Natural killer cell (primary cell): ENCODE results near the gene PRR19. TPM values are rescaled to one million over a fixed set of nuclear protein-coding genes. Genes with fewer than 3 reads are reported as not detected.

Source experiments
- ATAC-seq, 3 donors: fragments of 150-1000 bp in 2 of 3; fragments of 200-7000 bp in 1 of 3; cut with Tn5 transposase; 1 replicate in 1 of 3; 2 replicates in 2 of 3; pipeline ENCODE4 v1.10.0; 2021; ENCODE audit warnings: mild to moderate bottlenecking in 2 of 3, moderate library complexity in 2 of 3
- DNase-seq, 2 donors: peaks; one replicate each; pipeline versions ENCODE4 v3.0.0 to v3.0.0-alpha.2; 2013 to 2021; ENCODE audit warnings: mixed read lengths in 1 of 2
- H3K27ac ChIP-seq: one replicate; pipeline ENCODE4 v1.5.1; 2013; ENCODE audit warnings: mild to moderate bottlenecking, low read length
- H3K27me3 ChIP-seq: one replicate; pipeline ENCODE4 v1.6.1; 2013; ENCODE audit warnings: low read length; ENCODE audit not compliant: control insufficient read depth, insufficient read depth
- H3K36me3 ChIP-seq: one replicate; pipeline ENCODE4 v1.6.1; 2013; ENCODE audit warnings: low read length; ENCODE audit not compliant: control insufficient read depth, insufficient read depth
- H3K4me1 ChIP-seq: one replicate; pipeline ENCODE4 v1.6.1; 2013; ENCODE audit warnings: low read length; ENCODE audit not compliant: control insufficient read depth, insufficient read depth
- H3K4me3 ChIP-seq: one replicate; pipeline ENCODE4 v1.5.1; 2013; ENCODE audit warnings: low read length
- H3K9me3 ChIP-seq: one replicate; pipeline ENCODE4 v1.6.1; 2013; ENCODE audit warnings: low read length; ENCODE audit not compliant: control insufficient read depth, insufficient read depth
- H3K27ac Mint-ChIP-seq, 2 donors: one replicate each; pipeline ENCODE4 v1.8.0; 2022; ENCODE audit warnings: mild to moderate bottlenecking in 2 of 2, mixed read lengths in 2 of 2, moderate library complexity in 1 of 2
- H3K27me3 Mint-ChIP-seq, 2 donors: one replicate each; pipeline ENCODE4 v1.8.0; 2022; ENCODE audit warnings: low read depth in 2 of 2, mixed read lengths in 2 of 2
- H3K36me3 Mint-ChIP-seq: one replicate; pipeline ENCODE4 v1.8.0; 2022; ENCODE audit warnings: mixed read lengths
- H3K4me1 Mint-ChIP-seq, 2 donors: one replicate each; pipeline ENCODE4 v1.8.0; 2022; ENCODE audit warnings: mixed read lengths in 2 of 2
- H3K4me3 Mint-ChIP-seq: one replicate; pipeline ENCODE4 v1.8.0; 2022; ENCODE audit warnings: mild to moderate bottlenecking, moderate library complexity, mixed read lengths
- H3K9me3 Mint-ChIP-seq, 2 donors: one replicate each; pipeline ENCODE4 v1.8.0; 2022; ENCODE audit warnings: mixed read lengths in 2 of 2
- CTCF ChIP-seq: fragments of 200-600 bp; IDR thresholded peaks from one replicate; pipeline ENCODE4 v1.8.0; 2022; ENCODE audit warnings: antibody characterized with exemption
- WGBS: methylation state at CpG from one replicate; pipeline ENCODE4 v1.1.7; 2013; ENCODE audit warnings: missing lambda C conversion rate; ENCODE audit not compliant: insufficient coverage; 5-methylcytosine and 5-hydroxymethylcytosine counted together
- intact Hi-C: fragments of 100-400 bp; cut with micrococcal nuclease; formaldehyde crosslinking; loops from one replicate; pipeline ENCODE4 v1.14.2; 2022
- total RNA-seq, 4 donors: library from RNA; stranded (reverse); fragments of 120-200 nt in 1 of 4; gene quantifications; one replicate each; pipeline versions ENCODE4 v1.2.3 to v1.2.4, GENCODE V29; 2013 to 2022

Gene PRR19
- total RNA-seq, 3 donors from 2014 or later (not counting 1 experiment from before 2014, with no cell fraction given) = not detected

- intact Hi-C loops = loop anchor here (1.0 kb wide), 1 partner anchor 182 kb away; no protein-coding TSS in a partner anchor
Observed at GRCh38 chr19:42290523-42291434, 11.2 kb upstream of the PRR19 start.

GRCh38 chr19:42291435-42291810 lies 10.5 kb upstream of the PRR19 start:
- Histone ChIP-seq H3K4me3 (no peak overlapping the region), H3K9me3 (no peaks in the 10 kb centered on the region), H3K27ac (no peak overlapping the region), H3K4me1 (no peaks in the 10 kb centered on the region), H3K27me3 (no peaks in the 10 kb centered on the region), H3K36me3 (peaks cover 66% of the 10 kb centered on the region)
- ATAC-seq (no peak), DNase-seq (no peak)
- Mint-ChIP-seq H3K4me3 (no peak overlapping the region), H3K9me3 (no peaks in the 10 kb centered on the region), H3K27me3 (no peaks in the 10 kb centered on the region), H3K4me1 (peaks cover 0 to 13% of the 10 kb centered on the region in 2 donors), H3K36me3 (no peaks in the 10 kb centered on the region), H3K27ac (peak overlapping the region in 1 of 2 donors; percentile 37)
- WGBS = 88% methylated on average over 9 of the region's 9 CpGs
- intact Hi-C loops = loop anchor here (1.0 kb wide), 1 partner anchor 183 kb away; no protein-coding TSS in a partner anchor
- no peak for TF ChIP-seq CTCF

More at GRCh38 chr19:42290523-42291434, 11.2 kb upstream of the PRR19 start:
- H3K4me1 ChIP-seq = peaks cover 6% of the 10 kb centered on the region
- Mint-ChIP-seq H3K36me3 (no peaks in the 10 kb centered on the region), H3K27me3 (no peaks in the 10 kb centered on the region), H3K4me3 (no peak overlapping the region), H3K9me3 (no peaks in the 10 kb centered on the region), H3K27ac (no peak overlapping the region), H3K4me1 (peaks cover 3 to 15% of the 10 kb centered on the region in 2 donors)
- TF ChIP-seq CTCF = peak; percentile 52
- H3K4me3 ChIP-seq = no peak overlapping the region
- H3K27me3 ChIP-seq = no peaks in the 10 kb centered on the region
- ATAC-seq (peak; percentile 77 to 84 (median 77)), DNase-seq (peak; percentile 57 to 72)
- no peak overlapping the region for H3K27ac ChIP-seq
- 91% methylated on average over 31 of the region's 31 CpGs for WGBS
- H3K36me3 ChIP-seq = peaks cover 66% of the 10 kb centered on the region
- no peaks in the 10 kb centered on the region for H3K9me3 ChIP-seq

GRCh38 chr19:42292042-42292960 lies 9.6 kb upstream of the PRR19 start:
- Histone ChIP-seq H3K4me3 (no peak overlapping the region), H3K27ac (no peak overlapping the region), H3K9me3 (no peaks in the 10 kb centered on the region), H3K27me3 (no peaks in the 10 kb centered on the region), H3K4me1 (no peaks in the 10 kb centered on the region), H3K36me3 (peaks cover 60% of the 10 kb centered on the region)
- DNase-seq (no peak), ATAC-seq (no peak)
- Mint-ChIP-seq H3K4me1 (peaks cover 0 to 12% of the 10 kb centered on the region in 2 donors), H3K9me3 (no peaks in the 10 kb centered on the region), H3K36me3 (no peaks in the 10 kb centered on the region), H3K27me3 (no peaks in the 10 kb centered on the region), H3K27ac (peak overlapping the region in 1 of 2 donors; percentile 37), H3K4me3 (no peak overlapping the region)
- intact Hi-C loops = no loop called here
- no peak for TF ChIP-seq CTCF
- WGBS = 96% methylated on average over 27 of the region's 27 CpGs
